ENCODE results near the gene KLHL1.

Gene KLHL1

DNA sequence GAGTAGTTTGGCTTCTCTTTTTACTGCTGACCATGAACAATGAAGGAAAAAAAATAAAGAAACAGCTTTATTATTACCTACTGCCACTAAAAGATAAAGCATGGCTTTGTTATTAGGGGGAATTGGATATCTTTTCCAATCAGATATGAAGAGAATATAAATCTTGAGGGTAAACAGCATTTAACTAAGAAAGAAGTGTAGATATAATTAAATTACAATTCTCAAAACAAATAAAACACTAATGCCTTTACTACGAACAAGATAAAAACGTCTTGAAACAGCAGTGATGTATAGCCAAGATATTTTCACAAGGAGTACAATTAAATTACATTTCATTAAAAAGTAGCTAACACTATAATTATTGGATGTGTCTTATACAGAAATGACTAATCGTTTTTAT lies 426.5 kb downstream of the KLHL1 start:
- Histone ChIP-seq H3K4me1 (ENCODE audit: insufficient read depth, low read length) (no peaks in the 10 kb centered on the region), H3K27ac (ENCODE audit: low read depth, low read length) (no peak overlapping the region), H3K27me3 (ENCODE audit: control insufficient read depth in 1 of 2, insufficient read depth in 2 of 2, low read length in 2 of 2) (no peaks in the 10 kb centered on the region), H3K4me3 (ENCODE audit: low read depth in 1 of 2, low read length in 2 of 2) (no peak overlapping the region), H3K36me3 (ENCODE audit: insufficient read depth, low read length) (no peaks in the 10 kb centered on the region), H3K9me3 (ENCODE audit: low read length) (no peaks in the 10 kb centered on the region), H3K9ac (ENCODE audit: low read length) (no peak overlapping the region)

DNA sequence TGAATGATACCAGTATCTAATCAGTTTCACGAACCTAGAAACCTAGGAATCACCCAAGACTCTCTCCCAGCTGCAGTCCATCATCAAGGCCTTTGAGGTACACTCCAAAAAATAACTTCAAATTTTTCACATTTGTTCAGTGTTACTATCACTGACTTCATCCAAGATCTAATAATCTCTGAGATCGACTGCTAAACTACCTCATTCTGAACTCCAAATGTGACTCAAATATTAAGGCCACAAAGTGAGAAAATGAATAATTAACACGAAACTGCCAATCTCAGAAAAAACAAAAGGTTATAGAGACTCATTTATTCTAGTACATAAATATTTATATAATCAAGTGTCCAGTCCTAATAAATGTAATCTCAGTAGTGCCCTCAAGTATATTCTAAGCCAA lies 430.9 kb downstream of the KLHL1 start:
- Histone ChIP-seq H3K9me3 (ENCODE audit: low read length) (no peaks in the 10 kb centered on the region), H3K4me1 (ENCODE audit: insufficient read depth, low read length) (no peaks in the 10 kb centered on the region), H3K9ac (ENCODE audit: low read length) (no peak overlapping the region), H3K27ac (ENCODE audit: low read depth, low read length) (no peak overlapping the region), H3K27me3 (ENCODE audit: control insufficient read depth in 1 of 2, insufficient read depth in 2 of 2, low read length in 2 of 2) (no peaks in the 10 kb centered on the region), H3K4me3 (ENCODE audit: low read depth in 1 of 2, low read length in 2 of 2) (no peak overlapping the region), H3K36me3 (ENCODE audit: insufficient read depth, low read length) (no peaks in the 10 kb centered on the region)

DNA sequence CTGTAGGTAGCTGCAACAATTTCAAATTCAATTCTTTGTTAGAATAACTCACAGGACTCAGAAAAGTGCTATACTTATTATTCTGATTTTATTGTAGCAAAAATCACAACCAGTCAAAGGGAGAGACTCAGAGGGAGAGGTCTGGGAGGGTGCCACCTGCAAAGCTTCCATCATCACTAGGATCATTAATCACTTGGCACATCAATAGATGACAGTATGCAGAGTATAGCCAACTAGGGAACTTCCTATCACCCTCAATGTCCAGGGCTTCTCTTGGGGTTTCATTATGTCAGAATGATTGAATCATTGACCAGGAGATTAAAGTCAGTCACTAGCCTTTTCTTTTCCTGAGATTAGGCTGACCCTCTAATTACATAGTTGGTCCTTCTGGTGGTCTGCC lies 432.0 kb downstream of the KLHL1 start:
- H3K4me1 ChIP-seq (ENCODE audit: insufficient read depth, low read length), result no peaks in the 10 kb centered on the region

DNA sequence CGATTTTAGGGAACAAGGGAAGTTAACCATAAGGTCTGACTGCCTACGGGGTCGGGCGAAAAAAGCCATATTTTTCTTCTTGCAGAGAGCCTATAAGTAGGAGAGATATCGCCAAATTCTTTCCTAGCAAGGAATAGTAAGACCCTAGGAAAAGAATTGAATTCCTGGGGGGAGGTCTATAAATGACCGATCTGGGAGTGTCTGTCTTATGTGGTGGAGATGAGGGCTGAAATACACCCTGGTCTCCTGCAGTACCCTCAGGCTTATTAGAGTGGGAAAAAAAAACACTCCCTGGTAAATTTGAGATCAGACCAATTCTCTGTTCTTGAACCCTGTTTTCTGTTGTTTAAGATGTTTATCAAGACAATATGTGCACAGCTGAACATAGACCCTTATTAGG lies 448.1 kb downstream of the KLHL1 start:
- Histone ChIP-seq H3K36me3 (ENCODE audit: insufficient read depth, low read length) (no peaks in the 10 kb centered on the region), H3K27me3 (ENCODE audit: control insufficient read depth in 1 of 2, insufficient read depth in 2 of 2, low read length in 2 of 2) (no peaks in the 10 kb centered on the region), H3K9ac (ENCODE audit: low read length) (no peak overlapping the region), H3K9me3 (ENCODE audit: low read length) (no peaks in the 10 kb centered on the region), H3K4me1 (ENCODE audit: insufficient read depth, low read length) (no peaks in the 10 kb centered on the region), H3K4me3 (ENCODE audit: low read depth in 1 of 2, low read length in 2 of 2) (no peak overlapping the region), H3K27ac (ENCODE audit: low read depth, low read length) (no peak overlapping the region)

More for the DNA sequence above, 432.0 kb downstream of the KLHL1 start:
- Histone ChIP-seq H3K9me3 (ENCODE audit: low read length) (no peaks in the 10 kb centered on the region), H3K27me3 (ENCODE audit: control insufficient read depth in 1 of 2, insufficient read depth in 2 of 2, low read length in 2 of 2) (no peaks in the 10 kb centered on the region), H3K36me3 (ENCODE audit: insufficient read depth, low read length) (no peaks in the 10 kb centered on the region), H3K4me3 (ENCODE audit: low read depth in 1 of 2, low read length in 2 of 2) (no peak overlapping the region), H3K9ac (ENCODE audit: low read length) (no peak overlapping the region), H3K27ac (ENCODE audit: low read depth, low read length) (no peak overlapping the region)

DNA sequence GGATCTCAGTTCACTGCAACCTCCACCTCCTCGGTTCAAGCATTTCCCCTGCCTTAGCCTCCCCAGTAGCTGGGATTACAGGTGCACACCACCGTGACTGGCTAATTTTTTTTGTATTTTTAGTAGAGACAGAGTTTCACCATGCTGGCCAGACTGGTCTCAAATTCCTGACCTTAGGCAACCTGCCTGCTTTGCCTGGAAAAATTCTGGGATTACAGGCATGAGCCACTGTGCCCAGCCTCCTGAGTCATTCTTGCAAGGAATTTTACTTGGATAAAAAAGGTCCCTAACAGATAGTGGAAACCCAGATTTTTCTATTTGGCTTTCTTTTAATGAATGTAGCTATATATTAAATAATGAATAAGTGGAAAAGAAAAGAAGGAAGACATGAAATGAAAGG lies 450.6 kb downstream of the KLHL1 start:
- no peaks in the 10 kb centered on the region for H3K4me1 ChIP-seq (ENCODE audit: insufficient read depth, low read length)
- H3K9me3 ChIP-seq (ENCODE audit: low read length), result no peaks in the 10 kb centered on the region
- H3K9ac ChIP-seq (ENCODE audit: low read length), result no peak overlapping the region
- no peaks in the 10 kb centered on the region for H3K36me3 ChIP-seq (ENCODE audit: insufficient read depth, low read length)
- no peak overlapping the region for H3K27ac ChIP-seq (ENCODE audit: low read depth, low read length)
- H3K4me3 ChIP-seq (ENCODE audit: low read depth in 1 of 2, low read length in 2 of 2), result no peak overlapping the region
- no peaks in the 10 kb centered on the region for H3K27me3 ChIP-seq (ENCODE audit: control insufficient read depth in 1 of 2, insufficient read depth in 2 of 2, low read length in 2 of 2)

DNA sequence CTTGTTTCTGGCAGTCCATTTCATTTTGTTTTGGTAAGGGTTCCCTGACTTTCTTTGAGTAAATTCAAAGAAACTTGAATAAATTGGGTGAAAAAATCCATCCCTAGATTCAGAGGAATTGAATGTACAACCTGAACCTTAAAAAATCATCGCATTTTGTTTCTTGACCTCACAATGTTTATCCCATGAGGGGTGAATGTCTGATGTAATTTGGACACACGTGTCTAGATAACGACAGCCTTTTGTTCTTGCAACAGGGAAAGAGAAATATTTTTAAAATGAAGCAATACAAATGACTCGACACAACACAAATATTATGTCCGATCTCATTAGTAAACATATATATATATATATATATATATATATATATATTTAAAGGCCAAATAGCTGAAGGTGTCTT lies 453.9 kb downstream of the KLHL1 start:
- no peaks in the 10 kb centered on the region for H3K4me1 ChIP-seq (ENCODE audit: insufficient read depth, low read length)
- H3K4me3 ChIP-seq (ENCODE audit: low read depth in 1 of 2, low read length in 2 of 2), result no peak overlapping the region
- H3K27ac ChIP-seq (ENCODE audit: low read depth, low read length), result no peak overlapping the region
- H3K27me3 ChIP-seq (ENCODE audit: control insufficient read depth in 1 of 2, insufficient read depth in 2 of 2, low read length in 2 of 2), result no peaks in the 10 kb centered on the region
- H3K36me3 ChIP-seq (ENCODE audit: insufficient read depth, low read length), result no peaks in the 10 kb centered on the region
- H3K9ac ChIP-seq (ENCODE audit: low read length), result no peak overlapping the region
- no peaks in the 10 kb centered on the region for H3K9me3 ChIP-seq (ENCODE audit: low read length)
